ENCODE data around the gene SOX13.

SOX13 gene

DNA sequence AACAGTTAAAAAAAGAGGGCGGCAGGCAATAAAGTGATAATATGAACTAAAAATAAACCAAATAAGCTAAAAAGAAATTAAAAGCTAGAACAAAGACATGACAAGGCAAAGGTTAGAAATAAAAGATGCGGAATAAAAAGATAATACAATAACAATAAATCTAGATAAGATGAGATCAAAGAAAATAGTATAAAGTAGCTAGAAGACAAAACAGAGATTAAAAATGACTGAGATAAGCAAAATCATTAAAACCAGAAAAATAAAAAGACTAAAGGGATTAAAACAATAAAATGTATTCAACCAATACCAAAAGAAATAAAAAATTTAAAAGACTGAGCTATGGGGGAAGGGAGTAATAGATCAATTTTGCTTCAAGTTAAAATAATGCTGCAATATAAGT, 10.8 kb upstream of the SOX13 start:
- no peak for DNase-seq (ENCODE audit: low read depth in 3 of 3, low spot score in 1 of 3)

DNA sequence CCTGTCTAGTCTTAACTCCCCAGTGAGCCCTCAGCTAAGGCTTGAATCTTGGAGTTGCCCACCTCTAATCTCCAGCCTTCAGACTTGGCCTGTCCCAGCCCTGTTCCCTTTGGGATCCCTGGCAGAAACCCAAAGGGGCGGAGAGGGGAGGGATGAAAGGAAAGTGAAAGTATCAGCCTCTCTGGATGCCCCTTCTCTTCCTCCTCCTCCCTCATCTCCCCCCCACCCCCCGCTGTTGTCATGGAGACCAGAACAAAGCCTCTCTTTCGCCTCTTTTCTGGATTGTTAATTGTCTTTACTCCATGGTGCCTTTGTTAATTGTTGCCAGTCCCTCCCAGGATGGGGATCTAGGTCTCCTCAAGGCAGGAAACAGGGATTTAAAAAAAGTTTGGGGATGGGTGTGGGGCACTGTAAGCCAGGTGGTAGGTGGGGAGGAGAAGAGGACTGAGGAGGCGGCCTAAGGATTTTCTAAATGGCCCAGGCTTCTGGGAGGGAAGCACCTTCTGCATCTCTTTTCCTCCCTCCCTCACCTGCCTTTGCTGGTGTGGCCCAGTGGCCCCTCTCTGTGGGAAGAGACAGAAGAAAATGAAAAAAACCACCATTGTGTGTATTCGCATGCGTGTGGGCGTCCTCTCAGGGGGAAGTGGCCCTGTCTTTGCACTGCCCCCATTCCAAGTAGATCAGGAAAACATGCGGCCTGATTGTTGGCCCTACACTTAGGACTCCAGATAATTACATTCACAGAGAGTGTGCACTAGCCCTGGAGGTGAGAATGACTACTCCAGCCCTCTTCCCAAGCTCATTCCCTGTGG, 7.5 kb upstream of the SOX13 start:
- DNase-seq (ENCODE audit: low read depth in 3 of 3, low spot score in 1 of 3): no peak

- DNase-seq (ENCODE audit: low read depth in 3 of 3, low spot score in 1 of 3): no peak
These were observed 7.0 kb upstream of the SOX13 start for GRCh38 chr1:204065986-204066300.

DNA sequence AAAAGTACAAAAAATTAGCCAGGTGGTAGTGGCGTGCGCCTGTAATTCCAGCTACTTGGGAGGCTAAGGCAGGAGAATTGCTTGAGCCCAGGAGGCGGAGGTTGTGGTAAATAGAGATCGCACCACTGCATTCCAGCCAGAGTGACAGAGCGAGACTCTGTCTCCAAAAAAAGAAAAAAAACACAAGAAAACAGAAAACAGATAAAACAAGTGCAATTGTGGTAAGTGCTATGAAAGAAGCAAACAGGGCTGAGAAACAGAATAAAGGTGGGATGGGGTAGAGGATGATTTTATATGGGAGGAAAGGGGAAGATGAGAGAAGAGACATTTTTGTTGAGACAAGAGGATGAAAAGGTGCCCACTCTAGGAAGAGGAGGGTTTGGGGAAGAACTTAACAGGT, 5.0 kb upstream of the SOX13 start:
- DNase-seq (ENCODE audit: low read depth in 3 of 3, low spot score in 1 of 3): no peak

DNA sequence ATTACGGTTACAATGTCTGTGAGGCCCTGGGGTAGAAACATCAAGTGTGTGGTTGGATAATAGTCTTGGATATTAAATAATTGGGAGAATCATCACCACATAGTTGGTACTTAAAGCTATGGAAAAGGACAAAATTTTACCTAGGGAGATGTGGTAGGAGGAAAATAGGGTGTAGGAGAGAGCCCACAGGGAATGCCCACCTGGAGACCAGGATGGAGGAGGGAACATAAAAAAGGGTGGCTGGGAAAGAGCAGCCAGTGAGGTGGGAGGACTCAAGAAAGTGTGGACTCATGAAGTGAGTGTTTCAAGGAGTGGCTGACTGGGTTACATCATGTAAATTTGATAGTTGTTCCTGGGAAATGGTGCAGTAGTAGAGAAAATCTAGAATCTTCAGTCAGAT, 3.0 kb upstream of the SOX13 start:
- no peak for DNase-seq (ENCODE audit: low read depth in 3 of 3, low spot score in 1 of 3)

DNA sequence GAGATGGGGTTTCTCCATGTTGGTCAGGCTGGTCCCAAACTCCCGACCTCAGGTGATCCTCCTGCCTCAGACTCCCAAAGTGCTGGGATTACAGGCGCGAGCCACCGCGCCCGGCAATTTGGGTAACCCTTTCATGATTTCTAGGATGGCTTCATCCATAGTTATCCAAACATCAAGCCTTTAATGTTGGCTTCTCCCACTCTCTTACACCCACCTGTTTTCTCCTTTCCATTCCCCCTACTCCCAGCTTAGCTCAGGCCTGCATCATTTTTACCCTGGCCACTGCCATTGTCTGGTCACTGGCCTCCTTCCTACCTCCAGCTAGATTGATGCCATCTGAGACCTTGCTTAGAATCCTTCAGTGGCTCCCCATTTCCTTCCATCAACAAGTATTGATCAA, 2.0 kb upstream of the SOX13 start:
- no peak for DNase-seq (ENCODE audit: low read depth in 3 of 3, low spot score in 1 of 3)

DNA sequence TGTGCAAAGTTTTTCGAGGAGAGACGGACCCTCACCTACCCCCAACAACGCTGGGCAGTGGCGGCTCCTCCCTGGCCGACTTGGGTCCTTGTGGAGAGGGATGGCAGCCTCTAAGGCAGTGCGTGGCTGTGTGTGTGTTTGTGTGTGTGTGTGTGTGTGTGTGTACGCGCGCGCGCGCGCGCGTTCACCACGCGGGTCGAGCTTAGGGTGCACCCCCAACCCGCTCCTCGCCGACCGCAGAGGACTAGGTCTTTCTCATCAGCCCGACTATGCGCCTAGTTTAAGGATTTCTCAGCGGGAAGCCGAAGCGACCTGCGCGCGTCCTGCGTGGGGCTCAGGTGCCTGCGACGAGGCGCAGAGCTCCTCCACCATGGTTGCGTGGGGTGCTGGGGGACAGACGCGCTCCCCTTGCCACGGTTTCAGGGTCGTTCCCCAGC, 940 bp downstream of the SOX13 start:
- no peak for DNase-seq (ENCODE audit: low read depth in 3 of 3, low spot score in 1 of 3)

GRCh38 chr1:204074274-204075138, 1.6 kb downstream of the SOX13 start:
- DNase-seq (ENCODE audit: low read depth in 3 of 3, low spot score in 1 of 3): no peak

DNA sequence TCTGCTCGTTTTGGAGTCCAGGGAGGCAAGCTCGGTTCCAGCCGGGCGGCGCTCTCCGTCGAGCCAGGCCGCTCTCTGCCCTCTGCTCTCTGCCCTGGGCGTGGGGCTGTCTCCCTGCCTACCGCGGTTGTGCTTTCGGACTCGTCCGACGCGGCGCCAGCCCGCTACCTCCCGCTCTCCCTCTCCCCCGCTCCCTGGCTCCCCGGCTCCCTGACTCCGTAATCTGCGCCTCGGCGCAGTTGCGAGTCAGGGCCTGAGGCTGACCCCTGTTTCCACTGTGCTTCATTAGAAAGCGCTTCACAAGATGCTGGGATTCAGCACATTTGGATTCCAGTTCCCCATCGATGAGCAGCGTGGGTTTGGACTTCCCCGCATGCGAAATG, 2.2 kb downstream of the SOX13 start:
- DNase-seq (ENCODE audit: low read depth in 3 of 3, low spot score in 1 of 3): no peak

GRCh38 chr1:204075890-204076846, 3.3 kb downstream of the SOX13 start:
- DNase-seq (ENCODE audit: low read depth in 3 of 3, low spot score in 1 of 3): no peak

- no peak for DNase-seq (ENCODE audit: low read depth in 3 of 3, low spot score in 1 of 3)
These were observed 4.0 kb downstream of the SOX13 start for GRCh38 chr1:204076891-204077290.

GRCh38 chr1:204077979-204078696, 5.2 kb downstream of the SOX13 start:
- no peak for DNase-seq (ENCODE audit: low read depth in 3 of 3, low spot score in 1 of 3)

DNA sequence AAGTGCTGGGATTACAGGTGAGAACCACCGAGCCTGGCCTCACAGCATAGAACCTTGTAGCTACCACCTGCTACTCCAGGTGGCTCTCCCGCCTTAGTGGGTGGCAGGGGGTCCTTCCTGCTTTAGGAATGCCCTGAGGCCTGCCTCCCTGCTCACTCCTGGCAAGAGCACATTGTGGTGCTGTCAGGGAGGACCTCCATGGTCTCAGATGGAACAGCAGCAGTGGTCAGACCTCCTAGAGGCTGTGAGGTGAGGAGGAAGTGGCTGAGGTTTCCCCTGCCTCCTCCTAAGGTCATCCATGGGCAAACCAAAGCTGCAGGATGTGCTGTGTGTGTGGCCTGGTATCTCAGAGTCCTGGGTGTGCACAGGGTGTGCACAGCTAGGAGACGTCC, 6.7 kb downstream of the SOX13 start:
- DNase-seq (ENCODE audit: low read depth in 3 of 3, low spot score in 1 of 3): no peak

DNA sequence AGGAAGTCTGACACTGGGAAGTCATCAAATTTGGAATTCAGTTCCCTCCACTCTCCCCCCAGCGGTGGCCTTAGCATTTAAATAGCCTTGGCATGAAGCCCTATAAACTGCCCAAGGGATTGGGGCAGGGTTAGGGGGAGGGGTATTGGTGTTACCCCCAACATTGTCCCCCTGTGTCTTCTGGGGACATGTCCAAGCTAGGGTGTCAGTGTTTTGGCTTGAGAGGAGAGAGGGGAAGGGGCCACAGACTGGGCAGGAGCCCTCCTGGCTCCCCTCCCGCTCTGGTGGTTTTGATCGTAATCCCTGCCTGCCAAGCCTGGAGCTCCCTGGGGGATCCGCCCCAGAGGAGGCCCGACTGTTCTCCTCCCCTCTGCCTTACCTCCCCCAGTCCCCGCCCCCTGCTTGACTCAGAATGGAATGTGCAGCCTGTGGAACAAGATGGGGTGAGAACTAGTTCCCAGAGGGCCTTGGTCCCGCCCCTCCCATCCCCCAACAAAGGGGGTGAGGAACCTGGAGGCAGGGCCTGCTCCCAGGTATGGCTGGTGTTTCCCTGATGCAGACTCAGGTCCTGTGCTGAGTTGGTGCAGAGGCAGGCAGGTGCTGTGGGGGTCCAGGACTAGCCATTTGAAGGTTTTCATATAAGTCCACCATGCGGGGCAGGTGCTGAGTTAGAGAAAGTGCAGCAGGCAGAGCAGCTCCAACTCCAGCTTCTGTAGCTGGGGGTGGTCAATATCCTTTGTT, 7.4 kb downstream of the SOX13 start:
- no peak for DNase-seq (ENCODE audit: low read depth in 3 of 3, low spot score in 1 of 3)

GRCh38 chr1:204081164-204081790, 8.4 kb downstream of the SOX13 start:
- DNase-seq (ENCODE audit: low read depth in 3 of 3, low spot score in 1 of 3): no peak

- no peak for DNase-seq (ENCODE audit: low read depth in 3 of 3, low spot score in 1 of 3)
These were observed 9.0 kb downstream of the SOX13 start for GRCh38 chr1:204081791-204082513.

DNA sequence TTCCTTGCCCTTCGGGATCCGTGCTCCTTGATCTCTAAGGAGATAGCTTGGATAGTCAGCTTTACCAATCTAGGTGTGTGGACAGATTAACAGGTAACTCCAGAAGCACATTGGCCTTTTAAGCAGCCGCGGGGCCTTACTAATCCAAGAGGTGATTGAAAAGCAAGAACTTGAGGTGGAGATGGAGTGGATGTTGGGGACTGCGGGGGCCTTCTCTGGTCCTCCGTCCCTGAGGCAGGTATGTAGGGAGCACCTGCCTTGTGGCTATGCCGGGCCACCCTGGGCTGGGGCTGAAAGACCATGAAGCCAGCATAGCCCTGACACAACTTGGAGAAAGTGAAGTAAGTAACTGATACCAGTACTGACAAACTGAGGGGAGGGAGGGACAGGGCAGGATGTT, 10.6 kb downstream of the SOX13 start:
- no peak for DNase-seq (ENCODE audit: low read depth in 3 of 3, low spot score in 1 of 3)

DNA sequence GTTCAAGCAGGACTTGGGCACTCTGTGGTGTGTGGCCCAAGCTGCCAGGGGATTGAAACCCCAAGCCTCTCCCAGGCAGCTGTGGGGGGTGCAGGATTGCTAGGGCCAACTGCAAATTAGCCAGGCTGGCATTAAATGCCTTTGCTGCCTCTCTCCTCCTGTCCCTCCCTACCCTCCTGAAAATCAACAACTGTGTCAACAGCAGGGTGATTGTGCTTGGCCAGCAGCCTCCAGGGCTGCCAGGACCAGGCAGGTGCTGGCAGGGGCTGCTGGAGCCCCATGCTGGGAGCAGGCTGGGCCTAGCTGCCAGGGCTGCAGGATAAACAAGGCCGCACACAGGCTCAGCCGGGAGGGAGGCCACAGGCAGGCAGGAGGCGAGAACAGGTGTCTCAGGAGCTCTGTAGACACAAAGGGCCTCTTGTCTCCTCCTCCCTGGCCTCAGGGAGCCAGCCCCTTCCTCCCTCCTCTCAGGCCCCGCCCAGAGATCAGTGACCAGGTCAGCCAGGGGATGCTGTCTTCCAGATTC, 11.4 kb downstream of the SOX13 start:
- DNase-seq (ENCODE audit: low read depth in 3 of 3, low spot score in 1 of 3): no peak

GRCh38 chr1:204085876-204086275, 13.0 kb downstream of the SOX13 start:
- DNase-seq (ENCODE audit: low read depth in 3 of 3, low spot score in 1 of 3): no peak
